GM12801 (cell line): ENCODE data around the gene RAB28.

Experiments
- TF ChIP-seq, protein P1 (sequence below): IDR thresholded peaks from one replicate; pipeline ENCODE4 v1.5.1; 2011; ENCODE audit warnings: control low read depth; ENCODE audit not compliant: insufficient read length; ENCODE audit errors: extremely low read depth

The RAB28 gene

GRCh38 chr4:13527192-13527980 is 43.2 kb upstream of the RAB28 start:
- TF ChIP-seq, protein P1, sequence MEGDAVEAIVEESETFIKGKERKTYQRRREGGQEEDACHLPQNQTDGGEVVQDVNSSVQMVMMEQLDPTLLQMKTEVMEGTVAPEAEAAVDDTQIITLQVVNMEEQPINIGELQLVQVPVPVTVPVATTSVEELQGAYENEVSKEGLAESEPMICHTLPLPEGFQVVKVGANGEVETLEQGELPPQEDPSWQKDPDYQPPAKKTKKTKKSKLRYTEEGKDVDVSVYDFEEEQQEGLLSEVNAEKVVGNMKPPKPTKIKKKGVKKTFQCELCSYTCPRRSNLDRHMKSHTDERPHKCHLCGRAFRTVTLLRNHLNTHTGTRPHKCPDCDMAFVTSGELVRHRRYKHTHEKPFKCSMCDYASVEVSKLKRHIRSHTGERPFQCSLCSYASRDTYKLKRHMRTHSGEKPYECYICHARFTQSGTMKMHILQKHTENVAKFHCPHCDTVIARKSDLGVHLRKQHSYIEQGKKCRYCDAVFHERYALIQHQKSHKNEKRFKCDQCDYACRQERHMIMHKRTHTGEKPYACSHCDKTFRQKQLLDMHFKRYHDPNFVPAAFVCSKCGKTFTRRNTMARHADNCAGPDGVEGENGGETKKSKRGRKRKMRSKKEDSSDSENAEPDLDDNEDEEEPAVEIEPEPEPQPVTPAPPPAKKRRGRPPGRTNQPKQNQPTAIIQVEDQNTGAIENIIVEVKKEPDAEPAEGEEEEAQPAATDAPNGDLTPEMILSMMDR, result no peak

DNA sequence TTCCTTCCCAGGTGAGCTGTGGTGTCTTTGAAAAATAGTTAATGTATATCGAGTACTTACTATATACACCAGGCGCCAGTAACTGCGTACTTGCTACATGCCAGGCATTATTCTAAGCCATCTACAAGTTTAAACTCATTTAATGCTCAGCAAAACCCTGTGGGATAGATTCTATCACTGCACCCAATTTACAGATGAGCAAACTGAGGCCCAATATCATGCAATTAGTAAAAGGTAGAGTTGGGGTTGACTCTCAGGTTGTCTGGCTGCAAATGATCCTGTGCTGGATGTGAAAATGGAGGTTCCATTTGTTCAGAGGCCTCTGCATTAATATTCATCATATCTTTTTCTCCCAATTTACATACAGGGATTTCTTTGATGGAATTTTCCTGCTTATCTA is 42.5 kb upstream of the RAB28 start:
- TF ChIP-seq, protein P1, result no peak

DNA sequence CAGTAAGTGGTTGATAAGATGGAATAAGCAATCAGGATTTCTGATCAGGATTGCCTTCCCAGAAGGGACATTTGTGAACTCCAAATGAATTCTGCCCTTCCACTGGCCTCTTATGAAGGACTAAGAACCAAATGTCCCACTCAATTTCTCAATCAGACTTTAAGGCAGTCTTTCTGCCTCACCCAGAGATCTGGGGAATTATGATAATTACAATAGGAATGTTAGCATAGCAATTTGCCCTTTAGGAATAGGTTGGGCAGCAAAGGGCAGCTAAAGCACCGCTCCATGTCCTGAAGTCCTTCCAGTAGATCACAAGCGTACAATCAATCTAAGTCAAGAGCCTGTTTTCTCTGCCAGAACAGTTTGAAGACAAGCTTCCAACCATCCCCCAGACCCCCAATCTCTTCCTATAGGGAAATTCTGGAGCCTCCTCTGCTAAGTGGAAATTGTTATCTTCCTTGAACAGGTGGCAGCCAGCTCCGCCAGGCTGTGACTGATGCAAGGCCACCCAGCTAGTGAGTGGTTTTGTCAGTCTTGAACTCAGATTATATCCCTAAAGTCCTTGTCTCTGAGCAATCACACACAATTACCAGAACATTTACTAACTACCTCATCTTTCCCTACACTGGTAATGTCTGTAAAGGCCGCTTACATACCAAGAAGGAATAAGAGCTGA is 41.6 kb upstream of the RAB28 start:
- TF ChIP-seq, protein P1, result no peak

GRCh38 chr4:13524504-13525243 is 40.5 kb upstream of the RAB28 start:
- TF ChIP-seq, protein P1, result no peak

DNA sequence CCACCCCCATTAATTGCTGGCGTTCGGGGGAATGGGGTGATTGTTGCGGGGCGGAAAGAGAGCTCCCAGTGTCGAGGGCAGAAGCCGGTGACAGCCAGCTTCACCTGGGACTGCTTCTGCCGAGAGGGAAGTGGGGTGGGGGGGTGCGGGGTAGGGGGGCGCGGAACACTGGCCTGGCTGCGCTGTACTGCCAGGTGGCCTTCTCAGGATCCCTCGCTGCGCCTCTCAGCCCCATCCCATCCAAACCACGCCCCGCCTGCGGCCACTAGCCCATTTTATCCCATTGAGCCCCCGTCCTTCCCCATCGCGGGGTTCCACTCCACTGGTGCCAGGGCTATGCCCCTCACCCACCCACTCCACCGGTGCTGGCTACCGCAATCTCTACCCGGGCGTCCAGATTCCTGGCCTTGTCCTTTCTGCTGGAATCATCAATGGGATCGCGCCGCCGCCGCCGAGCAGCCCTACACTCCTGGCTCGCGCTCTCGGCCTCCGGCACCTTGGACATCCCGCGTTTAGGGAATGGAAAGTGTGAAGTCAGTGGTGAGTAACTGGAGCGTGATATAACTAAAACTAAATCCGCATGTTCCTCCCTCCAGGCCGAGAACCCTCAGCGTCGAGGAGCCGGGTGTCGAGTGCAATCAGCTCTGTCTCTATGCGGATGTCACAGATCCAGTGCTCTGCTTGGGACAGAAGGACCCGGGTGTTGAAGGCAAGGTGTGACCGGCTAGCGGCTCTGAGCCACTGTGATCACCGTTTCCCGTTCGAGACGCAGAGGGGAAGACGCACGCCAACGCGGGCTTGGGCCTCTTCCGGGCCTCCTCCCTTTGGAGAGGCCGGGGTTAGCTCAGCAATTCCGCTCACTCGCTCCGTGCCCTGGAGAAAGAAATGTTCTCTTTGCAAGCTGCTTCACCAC is 39.7 kb upstream of the RAB28 start:
- TF ChIP-seq, protein P1, result no peak

DNA sequence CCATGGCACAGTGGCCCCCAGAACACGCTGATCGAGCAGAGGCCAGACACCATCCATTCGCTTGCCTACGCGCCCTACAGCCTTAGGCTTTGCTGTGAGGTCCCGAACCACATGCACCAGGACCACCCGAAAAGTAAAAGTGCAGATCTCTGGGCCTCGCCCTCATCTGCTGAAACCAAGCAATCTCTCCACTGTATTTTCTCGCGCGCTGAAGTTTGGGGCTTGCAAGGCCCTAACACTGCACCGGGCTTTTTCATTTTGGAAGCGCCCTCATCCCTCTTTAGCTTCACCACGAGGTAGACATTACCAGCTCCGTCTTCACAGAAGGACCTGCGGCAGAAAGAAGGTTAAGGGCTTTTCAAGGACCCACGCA is 39.0 kb upstream of the RAB28 start:
- TF ChIP-seq, protein P1, result no peak
